Thoracic aorta (tissue), 2 donors: ENCODE measurements around the gene DNAJC17. TPM values are rescaled to one million over a fixed set of nuclear protein-coding genes. Genes with fewer than 3 reads are reported as not detected.

Source experiments
- ATAC-seq: fragments of 150-250 bp; one replicate; pipeline ENCODE4 v1.8.0; 2017; ENCODE audit warnings: low read depth; ENCODE audit not compliant: insufficient number of reproducible peaks, low FRiP score
- DNase-seq: peaks from one replicate; pipeline ENCODE4 v3.0.0-alpha.2; 2020; ENCODE audit warnings: low spot score
- H3K27ac ChIP-seq, 2 donors: fragments of 200-600 bp; sonication (generic); 1 replicate in 1 of 2; 2 replicates in 1 of 2; pipeline ENCODE4 v1.5.1; 2016; ENCODE audit warnings: mild to moderate bottlenecking in 2 of 2, moderate library complexity in 2 of 2
- H3K27me3 ChIP-seq: fragments of 200-600 bp; sonication (generic); replicated peaks from 2 replicates; pipeline ENCODE4 v1.6.0; 2016; ENCODE audit warnings: mild to moderate bottlenecking; ENCODE audit not compliant: insufficient read depth
- H3K36me3 ChIP-seq: fragments of 200-600 bp; sonication (generic); one replicate; pipeline ENCODE4 v1.5.1; 2016
- H3K4me1 ChIP-seq, 2 donors: fragments of 200-600 bp; sonication (generic); 1 replicate in 1 of 2; 2 replicates in 1 of 2; pipeline versions ENCODE4 v1.5.1 to v1.6.0; 2016; ENCODE audit warnings: low read depth in 2 of 2, mild to moderate bottlenecking in 1 of 2; ENCODE audit not compliant: control insufficient read depth in 1 of 2
- H3K4me3 ChIP-seq: fragments of 200-600 bp; sonication (generic); 2 replicates; pipeline ENCODE4 v1.5.1; 2016; ENCODE audit warnings: mild to moderate bottlenecking
- H3K9me3 ChIP-seq: fragments of 200-600 bp; sonication (generic); 2 replicates; pipeline ENCODE4 v1.5.1; 2016
- CTCF ChIP-seq: fragments of 200-600 bp; sonication (generic); IDR thresholded peaks from one replicate; pipeline ENCODE4 v1.5.1; 2019; ENCODE audit warnings: antibody characterized with exemption
- total RNA-seq, 2 donors: library from RNA; depleted of rRNA; stranded (reverse); fragments of >200 nt; gene quantifications; one replicate each; pipeline versions ENCODE4 v1.1.0 to v1.2.3, GENCODE V29; 2016

Gene DNAJC17
- total RNA-seq, 2 donors from 2014 or later: 6.1 to 20.4 TPM

GRCh38 chr15:40830884-40831283 is 23.6 kb upstream of the DNAJC17 start:
- DNase-seq (no peak), ATAC-seq (no peak)
- no peak overlapping the region for H3K27ac ChIP-seq
- no peak for TF ChIP-seq CTCF
- no peaks in the 10 kb centered on the region for H3K4me1 ChIP-seq
- H3K36me3 ChIP-seq: no peaks in the 10 kb centered on the region
- H3K9me3 ChIP-seq: no peaks in the 10 kb centered on the region
- H3K4me3 ChIP-seq: no peak overlapping the region
- H3K27me3 ChIP-seq: no peaks in the 10 kb centered on the region

- no peaks in the 10 kb centered on the region for H3K9me3 ChIP-seq
- TF ChIP-seq CTCF: no peak
- DNase-seq: no peak
- ATAC-seq: no peak
- H3K36me3 ChIP-seq: no peaks in the 10 kb centered on the region
- H3K27ac ChIP-seq: no peak overlapping the region
- no peaks in the 10 kb centered on the region for H3K4me1 ChIP-seq
- no peak overlapping the region for H3K4me3 ChIP-seq
- H3K27me3 ChIP-seq: no peaks in the 10 kb centered on the region
Measured at GRCh38 chr15:40829115-40829514, 21.8 kb upstream of the DNAJC17 start.

- H3K9me3 ChIP-seq: no peaks in the 10 kb centered on the region
- no peak for TF ChIP-seq CTCF
- no peak within 1 kb of the TSS for H3K4me3 ChIP-seq
- H3K36me3 ChIP-seq: no peaks in the 10 kb centered on the region
- no peak for ATAC-seq
- no peak within 1 kb of the TSS for H3K27ac ChIP-seq
- no peaks in the 10 kb centered on the region for H3K4me1 ChIP-seq
- no peak for DNase-seq
- H3K27me3 ChIP-seq: no peaks in the 10 kb centered on the region
Measured at GRCh38 chr15:40828447-40829036, 21.3 kb upstream of the DNAJC17 start, which contains the start of gene PPP1R14D. PPP1R14D (minus strand) TSS chr15:40828708; CDS start chr15:40828641, 67 bp downstream.

GRCh38 chr15:40826423-40827075 is 19.3 kb upstream of the DNAJC17 start:
- no peaks in the 10 kb centered on the region for H3K9me3 ChIP-seq
- no peak for TF ChIP-seq CTCF
- no peak overlapping the region for H3K4me3 ChIP-seq
- no peak overlapping the region for H3K27ac ChIP-seq
- no peak for DNase-seq
- no peaks in the 10 kb centered on the region for H3K27me3 ChIP-seq
- H3K36me3 ChIP-seq: no peaks in the 10 kb centered on the region
- H3K4me1 ChIP-seq: no peaks in the 10 kb centered on the region
- ATAC-seq: no peak

GRCh38 chr15:40825661-40826422 is 18.6 kb upstream of the DNAJC17 start:
- H3K27ac ChIP-seq: no peak overlapping the region

More at GRCh38 chr15:40825661-40826422, 18.6 kb upstream of the DNAJC17 start:
- no peaks in the 10 kb centered on the region for H3K27me3 ChIP-seq
- DNase-seq (no peak), ATAC-seq (no peak)
- no peaks in the 10 kb centered on the region for H3K9me3 ChIP-seq
- no peaks in the 10 kb centered on the region for H3K4me1 ChIP-seq
- no peak overlapping the region for H3K4me3 ChIP-seq
- no peak for TF ChIP-seq CTCF
- no peaks in the 10 kb centered on the region for H3K36me3 ChIP-seq
